GM12878 (cell line): ENCODE results near the gene PTPRN2. TPM values are rescaled to one million over a fixed set of nuclear protein-coding genes. Genes with fewer than 3 reads are reported as not detected.

Source experiments
- ATAC-seq: fragments of 200-7000 bp; cut with Tn5 transposase; 3 replicates; pipeline ENCODE4 v1.9.1; 2020; ENCODE audit warnings: mild to moderate bottlenecking, moderate library complexity
- BruUV-seq: library from RNA; stranded (reverse); fragments of 400-500 nt; replicated peaks from 2 replicates; lab custom pipeline; 2021; lab: Mats Ljungman, UMichigan
- CTCF ChIA-PET: fragments of 300-600 bp; sonication (Branson Sonifier 250); formaldehyde crosslinking; extraction: SDS; loops from one replicate; lab custom pipeline; 2021; ENCODE audit warnings: inconsistent platforms; lab: Yijun Ruan, JAX
- POLR2A ChIA-PET: fragments of 350-600 bp; formaldehyde crosslinking; extraction: SDS; loops from one replicate; lab custom pipeline; 2021; ENCODE audit warnings: inconsistent platforms; lab: Charles Lee
- RAD21 ChIA-PET: fragments of 300-600 bp; sonication (Branson Sonifier 250); formaldehyde crosslinking; loops from one replicate; lab custom pipeline; 2023; ENCODE audit warnings: antibody characterized with exemption; ENCODE audit not compliant: unreplicated experiment; lab: Charles Lee
- SMC1A ChIA-PET: fragments of 300-600 bp; sonication (Branson Sonifier 250); formaldehyde crosslinking; loops from one replicate; lab custom pipeline; 2023; ENCODE audit not compliant: unreplicated experiment, uncharacterized antibody; lab: Charles Lee
- DNase-seq: peaks from one replicate; pipeline ENCODE4 v3.0.0-alpha.2; 2011; ENCODE audit warnings: low read depth, low spot score
- FAIRE-seq: peaks from 3 replicates; lab custom pipeline; 2011; peaks lifted over from hg19 to GRCh38; lab: Jason Lieb, UNC
- H2AFZ ChIP-seq: 2 replicates; pipeline ENCODE4 v1.6.0; 2011; ENCODE audit warnings: low read depth, low read length, control low read depth; ENCODE audit not compliant: control insufficient read depth
- H3K27ac ChIP-seq: 2 replicates; pipeline ENCODE4 v1.5.1; 2011; ENCODE audit warnings: control low read depth; ENCODE audit not compliant: control insufficient read depth, insufficient read depth
- H3K27me3 ChIP-seq, 2 experiments: replicated peaks in 1 of 2; 2 replicates each; pipeline versions ENCODE4 v1.6.0 to v1.6.1; 2011; ENCODE audit warnings: low read length in 1 of 2; ENCODE audit not compliant: control insufficient read depth in 2 of 2, insufficient read depth in 2 of 2
- H3K36me3 ChIP-seq, 2 experiments: 2 replicates each; pipeline ENCODE4 v1.5.1; 2011; ENCODE audit warnings: low read length in 1 of 2; ENCODE audit not compliant: control insufficient read depth in 2 of 2, insufficient read depth in 2 of 2
- H3K4me1 ChIP-seq: 2 replicates; pipeline ENCODE4 v1.6.1; 2011; ENCODE audit warnings: mild to moderate bottlenecking, low read length, moderate library complexity, mixed read lengths; ENCODE audit not compliant: control insufficient read depth, insufficient read depth
- H3K4me2 ChIP-seq: 2 replicates; pipeline ENCODE4 v1.6.0; 2011; ENCODE audit warnings: control low read depth; ENCODE audit not compliant: control insufficient read depth, insufficient read depth
- H3K4me3 ChIP-seq: fragments of 200-600 bp; sonication (generic); 2 replicates; pipeline ENCODE4 v1.5.1; 2016
- H3K79me2 ChIP-seq: 2 replicates; pipeline ENCODE4 v1.6.0; 2011; ENCODE audit warnings: low read length; ENCODE audit not compliant: control insufficient read depth, insufficient read depth
- H3K9ac ChIP-seq: 2 replicates; pipeline ENCODE4 v1.8.0; 2011; ENCODE audit warnings: low read length, control low read depth, mixed read lengths; ENCODE audit not compliant: control insufficient read depth, insufficient read depth
- H3K9me3 ChIP-seq: replicated peaks from 3 replicates; pipeline ENCODE4 v1.5.1; 2011; ENCODE audit warnings: mild to moderate bottlenecking, low read length; ENCODE audit not compliant: control insufficient read depth, insufficient read depth
- H4K20me1 ChIP-seq: 2 replicates; pipeline ENCODE4 v1.6.0; 2011; ENCODE audit not compliant: control insufficient read depth, insufficient read depth
- CBFB ChIP-seq: IDR thresholded peaks from 2 replicates; pipeline ENCODE4 v1.6.1; 2016; ENCODE audit warnings: antibody characterized with exemption, low read depth
- EED ChIP-seq: sonication (generic); IDR thresholded peaks from 2 replicates; pipeline ENCODE4 v1.6.1; 2016; ENCODE audit warnings: antibody characterized with exemption, low read depth
- IKZF1 ChIP-seq: fragments of 450-650 bp; conservative IDR thresholded peaks from 2 replicates; pipeline ENCODE4 v1.6.1; 2017; ENCODE audit warnings: antibody characterized with exemption, mild to moderate bottlenecking
- IRF4 ChIP-seq: IDR thresholded peaks from 2 replicates; pipeline ENCODE4 v1.6.1; 2011; ENCODE audit warnings: low read depth, low read length
- LARP7 ChIP-seq: fragments of 450-650 bp; IDR thresholded peaks from 2 replicates; pipeline ENCODE4 v1.6.1; 2017; ENCODE audit warnings: mild to moderate bottlenecking
- RAD21 ChIP-seq: IDR thresholded peaks from 2 replicates; pipeline ENCODE4 v1.6.1; 2011; ENCODE audit warnings: mild to moderate bottlenecking, low read depth, low read length, moderate library complexity; ENCODE audit not compliant: insufficient read depth
- RBBP5 ChIP-seq: fragments of 200-600 bp; sonication (generic); conservative IDR thresholded peaks from 2 replicates; pipeline ENCODE4 v1.6.1; 2016
- SIN3A ChIP-seq: IDR thresholded peaks from 2 replicates; pipeline ENCODE4 v1.6.1; 2012; ENCODE audit warnings: low read depth, low read length, improper control_type of control experiment
- SREBF2 ChIP-seq: IDR thresholded peaks from 2 replicates; pipeline ENCODE4 v1.6.1; 2012; ENCODE audit warnings: mild to moderate bottlenecking, low read length
- TCF12 ChIP-seq: IDR thresholded peaks from 2 replicates; pipeline ENCODE4 v1.6.1; 2011; ENCODE audit warnings: low read depth, mild to moderate bottlenecking, low read length
- USF1 ChIP-seq: IDR thresholded peaks from 2 replicates; pipeline ENCODE4 v1.6.1; 2011; ENCODE audit warnings: borderline replicate concordance, low read depth, mild to moderate bottlenecking, moderate library complexity, mixed read lengths, low read length; ENCODE audit not compliant: insufficient read depth; ENCODE audit errors: extremely low read length
- WGBS: methylation state at CpG from one replicate; pipeline ENCODE4 v1.1.6; 2016; ENCODE audit warnings: low lambda C conversion rate; ENCODE audit not compliant: insufficient replicate concordance, insufficient coverage; ENCODE audit errors: missing lambda C conversion rate; 5-methylcytosine and 5-hydroxymethylcytosine counted together
- in situ Hi-C: fragments of 300-500 bp; cut with MboI; formaldehyde crosslinking; loops from 9 replicates; pipeline ENCODE4 v1.14.3; 2018; ENCODE audit warnings: mixed read lengths
- intact Hi-C: fragments of 100-400 bp; cut with micrococcal nuclease; formaldehyde crosslinking; loops from one replicate; pipeline ENCODE4 v1.14.2; 2022; ENCODE audit not compliant: unreplicated experiment
- polyA plus RNA-seq, 11 experiments: library from polyadenylated mRNA; depleted of rRNA in 4 of 11; unstranded in 6 of 11; stranded (reverse) in 5 of 11; fragments of >200 nt; fragmentation: Nextera tagmentation in 4 of 11; fragmentation: Illumina TruSeq in 1 of 11; extraction: Ambion mirVana in 4 of 11; extraction: Trizol in 1 of 11; gene quantifications; 1 replicate in 1 of 11; 2 replicates in 10 of 11; pipeline versions ENCODE4 v1.2.1 to v1.2.3, GENCODE V29; 2011 to 2016; ENCODE audit warnings: inconsistent platforms in 2 of 11, missing spikeins in 2 of 11, low read depth in 1 of 11
- total RNA-seq, 4 experiments: library from RNA; depleted of rRNA in 3 of 4; stranded (reverse); fragments of >200 nt in 3 of 4; fragmentation: Illumina TruSeq in 1 of 4; extraction: Trizol in 1 of 4; gene quantifications; 2 replicates each; pipeline versions ENCODE4 v1.2.1 to v1.2.3, GENCODE V29; 2013 to 2021

The PTPRN2 gene
- total and polyA plus RNA-seq, 10 of the 15 experiments (the other 5 are each of a cell fraction or from before 2014, with no cell fraction given) = 5.4 TPM; not detected in 9

DNA sequence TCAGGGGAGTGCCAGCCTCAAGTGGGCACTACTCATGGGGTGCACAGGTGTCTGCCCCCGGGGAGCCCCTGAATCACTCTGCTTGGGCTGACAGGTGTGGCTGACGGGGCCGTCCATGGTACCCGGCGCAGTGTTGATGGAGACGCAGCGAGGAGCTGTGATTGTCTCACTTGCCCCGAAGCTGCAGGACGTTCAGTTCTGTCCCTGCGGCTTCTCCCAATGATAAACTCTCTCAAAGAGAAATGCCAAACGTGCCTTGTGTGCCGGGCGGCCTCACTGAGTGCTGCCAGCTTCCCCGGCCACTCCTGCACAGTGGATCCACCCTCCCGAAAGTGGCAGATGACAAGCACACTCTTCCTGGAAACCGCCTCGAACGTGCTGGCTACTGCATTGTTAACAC, 1047.6 kb downstream of the PTPRN2 start:
- no peaks in the 10 kb centered on the region for H4K20me1 ChIP-seq
- ChIA-PET RAD21 (no interaction called here), SMC1A (no interaction called here), CTCF (no interaction called here), POLR2A (no interaction called here)
- no peaks in the 10 kb centered on the region for H3K36me3 ChIP-seq
- no peak overlapping the region for H2AFZ ChIP-seq
- in situ Hi-C loops (no loop called here), intact Hi-C loops (no loop called here)
- no peak for DNase-seq
- H3K79me2 ChIP-seq = no peaks in the 10 kb centered on the region
- H3K27ac ChIP-seq = no peak overlapping the region
- no peaks in the 10 kb centered on the region for H3K27me3 ChIP-seq
- no peak overlapping the region for H3K4me3 ChIP-seq
- no peaks in the 10 kb centered on the region; the same call in 2 of the 3 replicates for H3K9me3 ChIP-seq
- no peaks in the 10 kb centered on the region for H3K4me1 ChIP-seq
- no peak overlapping the region for H3K9ac ChIP-seq
- no peak overlapping the region for H3K4me2 ChIP-seq
- TF ChIP-seq IRF4 = no peak
- no peak for TF ChIP-seq LARP7
- no peak for TF ChIP-seq USF1
- TF ChIP-seq RAD21 = no peak
- TF ChIP-seq EED = no peak
- no peak for TF ChIP-seq SIN3A
- no peak for TF ChIP-seq TCF12
- TF ChIP-seq SREBF2 = no peak
- TF ChIP-seq RBBP5 = no peak
- TF ChIP-seq IKZF1 = no peak
- no peak for TF ChIP-seq CBFB
- ATAC-seq = no peak
- no TSS peak for BruUV-seq
- WGBS = 65% methylated on average over 18 of the region's 18 CpGs
- FAIRE-seq = no peak
